ENCODE data around the gene ABCG8.
"Not testable (repeated sequence)": the region's sequence is repeated elsewhere in the genome, so short reads cannot be mapped to it uniquely, and the experiment has no call there.

The ABCG8 gene

DNA sequence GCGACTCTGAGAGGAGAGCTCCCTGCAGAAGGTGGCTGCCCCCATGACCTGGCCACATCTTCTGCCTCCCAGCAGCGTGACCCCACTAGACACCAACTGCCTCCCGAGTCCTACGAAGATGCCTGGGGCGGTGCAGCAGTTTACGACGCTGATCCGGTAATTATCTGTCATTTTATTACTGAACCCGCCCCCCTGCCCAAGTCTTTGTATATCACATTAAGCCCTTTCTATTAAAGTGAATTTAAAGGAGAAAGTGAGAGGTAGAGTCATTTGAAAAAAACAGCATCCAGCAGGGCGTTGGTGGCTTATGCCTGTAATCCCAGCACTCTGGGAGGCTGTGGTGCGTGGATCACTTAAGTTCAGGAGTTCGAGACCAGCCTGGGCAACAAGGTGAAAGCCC is 33.4 kb downstream of the ABCG8 start:
- no peak for DNase-seq (ENCODE audit: low read depth)

- no peak for DNase-seq (ENCODE audit: low read depth)
Measured at GRCh38 chr2:43874776-43875451, 36.1 kb downstream of the ABCG8 start.

- peak; percentile 41 for DNase-seq (ENCODE audit: low read depth)
Measured at GRCh38 chr2:43877782-43878464, 39.2 kb downstream of the ABCG8 start.

- no peak for DNase-seq (ENCODE audit: low read depth)
Measured at GRCh38 chr2:43879261-43879660, 40.5 kb downstream of the ABCG8 start.

- no peak for DNase-seq (ENCODE audit: low read depth)
Measured at GRCh38 chr2:43880471-43880870, 41.7 kb downstream of the ABCG8 start.

GRCh38 chr2:43880952-43881351 is 42.2 kb downstream of the ABCG8 start:
- DNase-seq (ENCODE audit: low read depth), result no peak

GRCh38 chr2:43882312-43882711 is 43.5 kb downstream of the ABCG8 start:
- no peak for DNase-seq (ENCODE audit: low read depth)

GRCh38 chr2:43884689-43885088 is 45.9 kb downstream of the ABCG8 start:
- no peak for DNase-seq (ENCODE audit: low read depth)

DNA sequence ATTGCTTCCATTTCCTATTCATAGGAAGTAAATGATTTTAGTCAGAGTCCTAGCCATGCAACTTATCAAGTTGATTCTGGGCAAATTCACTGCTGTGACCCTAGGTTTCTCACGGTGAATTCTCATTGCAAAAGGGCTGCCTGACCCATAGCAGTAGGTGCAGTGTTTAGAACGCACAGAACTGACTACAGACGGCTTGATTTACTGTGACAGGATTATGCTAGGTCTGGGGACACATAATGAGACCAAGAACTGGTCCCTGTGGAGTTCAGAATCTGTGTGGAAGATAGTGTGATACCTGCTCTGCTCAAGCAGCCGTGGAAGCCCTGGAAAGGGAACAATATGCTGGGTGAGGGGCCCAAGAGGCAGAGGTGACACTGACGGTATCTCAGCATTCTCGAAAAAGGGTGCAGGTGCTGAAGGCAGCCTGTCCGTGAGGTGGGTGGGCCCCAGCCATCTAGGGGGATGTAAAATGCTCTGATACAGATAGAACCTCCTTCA is 46.4 kb downstream of the ABCG8 start:
- no peak for DNase-seq (ENCODE audit: low read depth)

DNA sequence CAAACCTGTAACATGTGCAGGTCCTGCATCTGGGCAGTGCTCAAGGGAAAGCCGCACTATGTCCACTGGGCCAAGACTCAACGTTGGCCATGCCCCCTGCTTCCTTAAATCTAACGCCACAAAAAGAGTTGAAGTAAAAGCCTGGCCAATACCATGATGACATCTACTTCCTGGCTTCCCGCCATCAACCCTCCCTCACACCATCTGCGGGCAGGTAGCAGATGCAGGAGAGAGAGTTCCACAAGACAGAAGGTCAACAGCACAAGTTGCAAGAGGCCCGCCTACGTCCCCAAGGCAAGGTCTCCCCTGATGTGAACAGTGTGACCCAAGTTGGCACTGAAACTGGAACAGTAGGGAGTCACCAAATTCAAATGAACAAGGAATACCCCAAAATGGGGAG is 48.4 kb downstream of the ABCG8 start:
- no peak for DNase-seq (ENCODE audit: low read depth)

GRCh38 chr2:43889416-43889815 is 50.6 kb downstream of the ABCG8 start:
- DNase-seq (ENCODE audit: low read depth), result no peak

- no peak for DNase-seq (ENCODE audit: low read depth)
Measured at GRCh38 chr2:43890855-43891254, 52.1 kb downstream of the ABCG8 start.

- no peak for DNase-seq (ENCODE audit: low read depth)
Measured at GRCh38 chr2:43894743-43895142, 56.0 kb downstream of the ABCG8 start.

DNA sequence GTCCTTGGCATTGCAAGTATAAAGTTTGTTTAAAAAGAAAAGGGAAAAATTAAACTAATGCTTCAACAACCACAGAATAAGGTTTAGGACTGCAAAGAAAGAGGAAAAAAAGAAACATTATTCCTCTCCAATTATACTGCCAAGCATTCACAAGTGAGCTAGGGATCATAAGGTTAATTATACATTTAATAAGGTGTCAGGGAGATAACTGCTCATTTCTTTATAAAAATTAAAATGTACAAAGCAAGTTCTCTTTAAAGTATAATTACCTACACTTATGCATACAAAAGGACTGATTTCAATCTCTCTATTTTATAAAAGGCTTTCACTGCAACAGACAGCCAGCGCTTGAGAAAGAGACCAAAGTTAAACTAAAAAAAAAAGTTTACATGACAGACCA is 58.1 kb downstream of the ABCG8 start:
- no peak for DNase-seq (ENCODE audit: low read depth)

DNA sequence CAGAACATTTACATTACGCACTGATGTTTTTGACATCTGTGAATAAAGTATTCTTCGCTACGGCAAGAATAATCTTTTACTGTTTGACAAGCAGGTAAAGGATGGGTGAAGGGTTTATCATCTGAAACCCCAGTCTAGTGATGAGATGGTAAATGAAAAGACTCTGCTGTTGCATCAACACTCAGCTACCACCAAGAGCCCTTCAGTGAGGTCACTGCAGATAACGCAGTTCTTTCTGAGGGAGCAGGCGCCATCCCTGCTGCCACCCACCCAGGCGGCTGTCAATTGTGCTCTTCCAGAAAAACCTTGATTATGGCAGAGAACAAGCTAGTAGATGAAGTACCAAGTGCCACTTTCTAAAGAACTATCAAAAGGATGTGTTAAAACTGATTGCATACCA is 58.7 kb downstream of the ABCG8 start:
- no peak for DNase-seq (ENCODE audit: low read depth)

DNA sequence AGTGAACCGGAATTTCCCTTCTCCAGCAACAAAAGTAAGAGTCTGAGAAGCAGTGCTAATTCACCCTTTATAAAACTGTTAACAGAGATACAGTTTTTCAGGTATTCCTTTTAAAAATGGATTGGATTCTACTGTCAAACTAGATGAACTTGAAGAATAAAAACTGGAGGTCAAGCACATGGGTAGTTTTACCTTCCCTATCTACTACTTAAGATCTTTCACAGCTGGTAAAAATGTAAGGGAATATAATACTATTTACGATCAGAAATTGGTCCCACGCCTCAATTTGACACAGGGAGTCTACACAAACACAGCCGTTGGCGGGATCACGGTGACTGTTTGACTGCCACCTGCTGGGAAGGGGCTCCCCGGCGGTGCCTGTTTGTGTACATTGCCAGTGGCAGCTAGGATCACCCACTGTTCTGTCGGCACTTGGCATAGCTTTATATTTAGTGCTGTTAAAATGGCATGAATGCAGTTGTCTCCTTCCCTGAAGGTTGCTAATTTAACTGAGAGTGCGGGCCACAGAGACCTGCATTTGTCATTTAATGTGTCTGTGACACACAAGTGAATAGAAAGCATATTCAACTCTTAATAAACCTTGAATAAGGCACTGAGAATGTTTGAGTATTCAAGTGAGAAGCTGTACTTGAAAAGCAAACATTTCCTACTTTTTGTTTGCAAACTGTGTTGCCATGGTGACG is 59.5 kb downstream of the ABCG8 start:
- no peak for DNase-seq (ENCODE audit: low read depth)

- no peak for DNase-seq (ENCODE audit: low read depth)
Measured at GRCh38 chr2:43898838-43899346, 60.1 kb downstream of the ABCG8 start.

GRCh38 chr2:43899589-43899988 is 60.8 kb downstream of the ABCG8 start:
- no peak for DNase-seq (ENCODE audit: low read depth)

GRCh38 chr2:43905371-43905803 is 66.6 kb downstream of the ABCG8 start:
- no peak for DNase-seq (ENCODE audit: low read depth)

DNA sequence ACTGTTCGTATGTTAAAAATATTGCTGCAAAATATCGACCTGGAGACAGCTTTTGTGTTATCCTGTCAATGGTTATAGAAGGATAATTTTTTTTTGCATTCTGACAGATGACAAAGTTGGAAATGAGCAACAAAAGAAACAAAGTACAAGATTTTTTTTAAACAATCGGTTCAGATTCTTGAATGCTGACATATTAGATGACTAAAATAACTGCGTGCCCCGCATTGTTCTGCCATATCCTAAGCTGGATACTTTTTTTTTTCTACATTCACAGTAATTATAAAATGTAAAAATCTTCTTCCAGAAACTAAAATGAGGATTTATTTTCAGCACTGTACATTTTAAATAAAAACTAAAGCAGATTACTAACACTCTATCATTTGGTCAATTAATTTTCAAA is 67.1 kb downstream of the ABCG8 start:
- no peak for DNase-seq (ENCODE audit: low read depth)

- DNase-seq (ENCODE audit: low read depth), result no peak
Measured at GRCh38 chr2:43906448-43907109, 67.8 kb downstream of the ABCG8 start.

DNA sequence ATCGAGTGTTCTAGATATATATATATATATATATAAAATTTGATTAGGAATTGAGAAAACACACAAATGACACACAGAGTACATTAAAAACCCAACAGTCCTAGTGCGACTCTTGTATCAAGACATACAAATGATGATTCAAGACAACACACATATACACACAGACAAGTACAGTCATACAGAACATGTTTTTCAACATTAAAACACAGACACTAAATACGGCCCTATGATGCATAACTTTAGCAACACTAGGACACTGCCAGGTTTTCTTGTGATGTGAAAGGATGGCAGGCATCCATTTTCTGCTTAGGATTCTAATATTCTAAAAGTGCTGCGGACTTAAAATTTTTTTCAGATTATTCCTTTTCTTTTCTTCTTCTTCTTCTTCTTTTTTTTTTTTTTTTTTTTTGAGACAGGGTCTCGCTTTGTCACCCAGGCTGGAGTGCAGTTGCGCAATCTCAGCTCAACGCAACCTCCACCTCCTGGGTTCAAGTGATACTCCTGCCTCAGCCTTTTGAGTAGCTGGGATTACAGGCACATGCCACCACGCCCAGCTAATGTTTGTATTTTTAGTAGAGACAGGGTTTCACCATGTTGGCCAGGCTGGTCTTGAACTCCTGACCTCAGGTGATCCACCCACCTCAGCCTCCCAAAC is 72.5 kb downstream of the ABCG8 start:
- DNase-seq (ENCODE audit: low read depth), result not testable (repeated sequence)
